ENCODE results near the gene HCST. TPM values are rescaled to one million over a fixed set of nuclear protein-coding genes. Genes with fewer than 3 reads are reported as not detected.

HCST gene
- total and polyA plus RNA-seq, 2 of the 13 experiments (the other 11 are each of a cell fraction or from before 2014, with no cell fraction given), result 0.24 to 1.2 TPM

DNA sequence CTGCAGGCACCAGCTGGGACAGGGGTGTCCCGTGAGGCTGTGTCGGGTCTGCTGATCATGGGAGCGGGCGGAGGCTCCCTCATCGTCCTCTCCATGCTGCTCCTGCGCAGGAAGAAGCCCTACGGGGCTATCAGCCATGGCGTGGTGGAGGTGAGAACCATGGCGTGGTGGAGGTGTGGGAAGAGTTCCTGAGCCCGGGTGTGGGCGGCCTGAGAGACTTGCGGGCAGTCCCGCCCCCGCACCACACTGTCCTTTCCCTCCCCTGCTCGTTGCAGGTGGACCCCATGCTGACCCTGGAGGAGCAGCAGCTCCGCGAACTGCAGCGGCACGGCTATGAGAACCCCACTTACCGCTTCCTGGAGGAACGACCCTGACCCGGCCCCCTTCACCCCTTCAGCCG lies 23.3 kb upstream of the HCST start:
- intact Hi-C loops (cut with micrococcal nuclease; ENCODE audit: unreplicated experiment) (loop anchor here (1.0 kb wide), 1 partner anchor 51 kb away; no protein-coding TSS in a partner anchor), in situ Hi-C loops (cut with HindIII; ENCODE audit: extremely low pct_ligation_motif_present, low pct_unique_long_range_greater_than_20kb) (no loop called here)
- no peak overlapping the region for H3K4me3 ChIP-seq (replicated peaks in 1 of 3; ENCODE audit: insufficient read depth in 1 of 3, low read depth in 2 of 3, low read length in 3 of 3)
- TF ChIP-seq POLR2G (IDR thresholded peaks at IDR 0.05; ENCODE audit: low read depth, low read length) (no peak), ZNF652 (CRISPR knock-in tag; IDR thresholded peaks at IDR 0.05; ENCODE audit: borderline replicate concordance, low read depth) (no peak), ZNF136 (CRISPR knock-in tag; IDR thresholded peaks at IDR 0.05; ENCODE audit: low read depth) (no peak), NFYC (CRISPR knock-in tag; IDR thresholded peaks at IDR 0.05) (no peak), GABPA (IDR thresholded peaks at IDR 0.05; ENCODE audit: low read depth, low read length) (0 out of 2 replicates have a peak, but pooled peaks have one; percentile 5), GABPA (CRISPR knock-in tag; IDR thresholded peaks at IDR 0.05; ENCODE audit: low read depth) (no peak)
- H3K27me3 ChIP-seq (ENCODE audit: control insufficient read depth in 1 of 2, insufficient read depth in 2 of 2, low read length in 2 of 2), result no peaks in the 10 kb centered on the region; a peak in 1 of 5 replicates
- H3K4me2 ChIP-seq (ENCODE audit: low read depth, low read length), result no peak overlapping the region
- ATAC-seq (no peak), DNase-seq (ENCODE audit: low spot score) (no peak), FAIRE-seq (no peak)
- ChIA-PET POLR2A (interaction anchor here (1.0 to 1.2 kb wide), 3 partner anchors 9 to 236 kb away, joined by 3 read pairs; no protein-coding TSS in a partner anchor), CTCF (ENCODE audit: low intra/inter-chr PET ratio, low total read pairs) (no interaction called here)
- no peaks in the 10 kb centered on the region for H4K20me1 ChIP-seq (ENCODE audit: insufficient read depth, low read length)
- H3K9me3 ChIP-seq (ENCODE audit: low read length), result no peaks in the 10 kb centered on the region
- BruUV-seq (replicated peaks), result no TSS peak
- no peak overlapping the region for H3K9ac ChIP-seq (ENCODE audit: insufficient read depth, low read depth, low read length)
- H3K79me2 ChIP-seq (ENCODE audit: insufficient read depth, low read length), result no peaks in the 10 kb centered on the region
- H3K4me1 ChIP-seq (ENCODE audit: insufficient read depth, low read length), result no peaks in the 10 kb centered on the region
- no peak overlapping the region for H3K27ac ChIP-seq (ENCODE audit: extremely low read length, insufficient read depth, low read length)
- H2AFZ ChIP-seq (ENCODE audit: low read length), result no peak overlapping the region
- 59% methylated on average over 15 of the region's 23 CpGs for WGBS (ENCODE audit: low lambda C conversion rate)
- H3K36me3 ChIP-seq (replicated peaks in 1 of 2; ENCODE audit: control insufficient read depth in 1 of 2, insufficient read depth in 2 of 2, low read length in 2 of 2), result no peaks in the 10 kb centered on the region

DNA sequence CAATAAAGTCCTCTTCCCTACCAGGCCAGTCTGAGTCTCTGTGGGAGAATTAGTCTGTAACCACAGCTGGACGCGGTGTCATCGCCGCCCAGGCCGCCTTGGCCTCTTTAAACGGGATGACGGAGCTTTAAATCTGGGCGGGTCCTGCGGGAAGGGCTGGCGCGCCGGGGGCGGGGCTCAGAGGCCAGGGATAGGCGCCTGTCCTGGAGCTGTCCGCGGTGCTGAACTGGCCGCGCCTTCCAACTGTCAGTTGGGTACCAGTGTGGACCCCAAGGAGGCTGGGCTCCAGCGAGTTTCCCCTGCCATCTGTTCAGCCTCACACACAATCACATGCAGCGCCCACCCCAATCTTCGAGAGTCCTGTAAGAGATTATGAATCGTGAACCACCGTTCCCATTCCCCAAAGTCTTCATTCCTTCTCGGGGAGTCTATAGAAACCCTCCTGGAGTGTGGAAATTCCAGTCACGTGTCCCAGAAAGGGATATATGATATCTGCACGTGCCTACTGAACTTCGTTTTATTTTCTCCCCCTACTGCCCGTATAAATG lies 22.5 kb upstream of the HCST start:
- no TSS peak for BruUV-seq (replicated peaks)
- Histone ChIP-seq H3K36me3 (replicated peaks in 1 of 2; ENCODE audit: control insufficient read depth in 1 of 2, insufficient read depth in 2 of 2, low read length in 2 of 2) (no peaks in the 10 kb centered on the region), H3K79me2 (ENCODE audit: insufficient read depth, low read length) (no peaks in the 10 kb centered on the region), H3K27me3 (ENCODE audit: control insufficient read depth in 1 of 2, insufficient read depth in 2 of 2, low read length in 2 of 2) (no peaks in the 10 kb centered on the region; a peak in 1 of 5 replicates), H3K4me3 (replicated peaks in 1 of 3; ENCODE audit: insufficient read depth in 1 of 3, low read depth in 2 of 3, low read length in 3 of 3) (no peak overlapping the region), H3K27ac (ENCODE audit: extremely low read length, insufficient read depth, low read length) (no peak overlapping the region), H2AFZ (ENCODE audit: low read length) (no peak overlapping the region), H3K9me3 (ENCODE audit: low read length) (no peaks in the 10 kb centered on the region), H3K9ac (ENCODE audit: insufficient read depth, low read depth, low read length) (no peak overlapping the region), H4K20me1 (ENCODE audit: insufficient read depth, low read length) (no peaks in the 10 kb centered on the region), H3K4me2 (ENCODE audit: low read depth, low read length) (0 out of 2 replicates have a peak overlapping the region, but pooled peaks have one; percentile 14), H3K4me1 (ENCODE audit: insufficient read depth, low read length) (no peaks in the 10 kb centered on the region)
- POLR2A ChIA-PET, result interaction anchor here (1.0 to 1.2 kb wide), 3 partner anchors 10 to 236 kb away, joined by 3 read pairs; no protein-coding TSS in a partner anchor
- ATAC-seq (peak; percentile 90), FAIRE-seq (peak; percentile 72), DNase-seq (ENCODE audit: low spot score) (peak; percentile 73)
- in situ Hi-C loops (cut with HindIII; ENCODE audit: extremely low pct_ligation_motif_present, low pct_unique_long_range_greater_than_20kb) (loop anchor here (10.0 kb wide), 1 partner anchor 55 kb away; the partner anchor contains the start of gene LRFN3), intact Hi-C loops (cut with micrococcal nuclease; ENCODE audit: unreplicated experiment) (loop anchor here (1.0 kb wide), 1 partner anchor 52 kb away; no protein-coding TSS in a partner anchor)
- CTCF ChIA-PET (ENCODE audit: low intra/inter-chr PET ratio, low total read pairs), result no interaction called here
- whole genome bisulfite sequencing (ENCODE audit: low lambda C conversion rate), result 6% methylated on average over 14 of the region's 28 CpGs
- TF ChIP-seq ZNF567 (CRISPR knock-in tag; IDR thresholded peaks at IDR 0.05; ENCODE audit: borderline replicate concordance) (no peak), GATAD1 (CRISPR knock-in tag; IDR thresholded peaks at IDR 0.05) (peak; percentile 62), ZNF343 (CRISPR knock-in tag; IDR thresholded peaks at IDR 0.05) (peak; percentile 82; the same call in 1 of the 2 replicates), NR3C1 (CRISPR knock-in tag; IDR thresholded peaks at IDR 0.05) (no peak), ZNF10 (CRISPR knock-in tag; IDR thresholded peaks at IDR 0.05; ENCODE audit: borderline replicate concordance, low read depth) (no peak)
- TF ChIP-seq, protein P1, sequence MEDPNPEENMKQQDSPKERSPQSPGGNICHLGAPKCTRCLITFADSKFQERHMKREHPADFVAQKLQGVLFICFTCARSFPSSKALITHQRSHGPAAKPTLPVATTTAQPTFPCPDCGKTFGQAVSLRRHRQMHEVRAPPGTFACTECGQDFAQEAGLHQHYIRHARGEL (CRISPR knock-in tag; IDR thresholded peaks at IDR 0.05), result no peak
- TF ChIP-seq, protein P2, sequence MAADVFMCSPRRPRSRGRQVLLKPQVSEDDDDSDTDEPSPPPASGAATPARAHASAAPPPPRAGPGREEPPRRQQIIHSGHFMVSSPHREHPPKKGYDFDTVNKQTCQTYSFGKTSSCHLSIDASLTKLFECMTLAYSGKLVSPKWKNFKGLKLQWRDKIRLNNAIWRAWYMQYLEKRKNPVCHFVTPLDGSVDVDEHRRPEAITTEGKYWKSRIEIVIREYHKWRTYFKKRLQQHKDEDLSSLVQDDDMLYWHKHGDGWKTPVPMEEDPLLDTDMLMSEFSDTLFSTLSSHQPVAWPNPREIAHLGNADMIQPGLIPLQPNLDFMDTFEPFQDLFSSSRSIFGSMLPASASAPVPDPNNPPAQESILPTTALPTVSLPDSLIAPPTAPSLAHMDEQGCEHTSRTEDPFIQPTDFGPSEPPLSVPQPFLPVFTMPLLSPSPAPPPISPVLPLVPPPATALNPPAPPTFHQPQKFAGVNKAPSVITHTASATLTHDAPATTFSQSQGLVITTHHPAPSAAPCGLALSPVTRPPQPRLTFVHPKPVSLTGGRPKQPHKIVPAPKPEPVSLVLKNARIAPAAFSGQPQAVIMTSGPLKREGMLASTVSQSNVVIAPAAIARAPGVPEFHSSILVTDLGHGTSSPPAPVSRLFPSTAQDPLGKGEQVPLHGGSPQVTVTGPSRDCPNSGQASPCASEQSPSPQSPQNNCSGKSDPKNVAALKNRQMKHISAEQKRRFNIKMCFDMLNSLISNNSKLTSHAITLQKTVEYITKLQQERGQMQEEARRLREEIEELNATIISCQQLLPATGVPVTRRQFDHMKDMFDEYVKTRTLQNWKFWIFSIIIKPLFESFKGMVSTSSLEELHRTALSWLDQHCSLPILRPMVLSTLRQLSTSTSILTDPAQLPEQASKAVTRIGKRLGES (CRISPR knock-in tag; IDR thresholded peaks at IDR 0.05; ENCODE audit: borderline replicate concordance), result peak; percentile 86
- TF ChIP-seq, protein P3, sequence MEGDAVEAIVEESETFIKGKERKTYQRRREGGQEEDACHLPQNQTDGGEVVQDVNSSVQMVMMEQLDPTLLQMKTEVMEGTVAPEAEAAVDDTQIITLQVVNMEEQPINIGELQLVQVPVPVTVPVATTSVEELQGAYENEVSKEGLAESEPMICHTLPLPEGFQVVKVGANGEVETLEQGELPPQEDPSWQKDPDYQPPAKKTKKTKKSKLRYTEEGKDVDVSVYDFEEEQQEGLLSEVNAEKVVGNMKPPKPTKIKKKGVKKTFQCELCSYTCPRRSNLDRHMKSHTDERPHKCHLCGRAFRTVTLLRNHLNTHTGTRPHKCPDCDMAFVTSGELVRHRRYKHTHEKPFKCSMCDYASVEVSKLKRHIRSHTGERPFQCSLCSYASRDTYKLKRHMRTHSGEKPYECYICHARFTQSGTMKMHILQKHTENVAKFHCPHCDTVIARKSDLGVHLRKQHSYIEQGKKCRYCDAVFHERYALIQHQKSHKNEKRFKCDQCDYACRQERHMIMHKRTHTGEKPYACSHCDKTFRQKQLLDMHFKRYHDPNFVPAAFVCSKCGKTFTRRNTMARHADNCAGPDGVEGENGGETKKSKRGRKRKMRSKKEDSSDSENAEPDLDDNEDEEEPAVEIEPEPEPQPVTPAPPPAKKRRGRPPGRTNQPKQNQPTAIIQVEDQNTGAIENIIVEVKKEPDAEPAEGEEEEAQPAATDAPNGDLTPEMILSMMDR (CRISPR knock-in tag; IDR thresholded peaks at IDR 0.05), result no peak; the same call in 1 of the 2 replicates
